Measurements from ENCODE around the gene MKX.

The MKX gene

GRCh38 chr10:27743877-27744801 is 1.5 kb downstream of the MKX start:
- no peak for DNase-seq (ENCODE audit: low read depth in 1 of 2, low spot score in 1 of 2)
- TF ChIP-seq, protein P1, sequence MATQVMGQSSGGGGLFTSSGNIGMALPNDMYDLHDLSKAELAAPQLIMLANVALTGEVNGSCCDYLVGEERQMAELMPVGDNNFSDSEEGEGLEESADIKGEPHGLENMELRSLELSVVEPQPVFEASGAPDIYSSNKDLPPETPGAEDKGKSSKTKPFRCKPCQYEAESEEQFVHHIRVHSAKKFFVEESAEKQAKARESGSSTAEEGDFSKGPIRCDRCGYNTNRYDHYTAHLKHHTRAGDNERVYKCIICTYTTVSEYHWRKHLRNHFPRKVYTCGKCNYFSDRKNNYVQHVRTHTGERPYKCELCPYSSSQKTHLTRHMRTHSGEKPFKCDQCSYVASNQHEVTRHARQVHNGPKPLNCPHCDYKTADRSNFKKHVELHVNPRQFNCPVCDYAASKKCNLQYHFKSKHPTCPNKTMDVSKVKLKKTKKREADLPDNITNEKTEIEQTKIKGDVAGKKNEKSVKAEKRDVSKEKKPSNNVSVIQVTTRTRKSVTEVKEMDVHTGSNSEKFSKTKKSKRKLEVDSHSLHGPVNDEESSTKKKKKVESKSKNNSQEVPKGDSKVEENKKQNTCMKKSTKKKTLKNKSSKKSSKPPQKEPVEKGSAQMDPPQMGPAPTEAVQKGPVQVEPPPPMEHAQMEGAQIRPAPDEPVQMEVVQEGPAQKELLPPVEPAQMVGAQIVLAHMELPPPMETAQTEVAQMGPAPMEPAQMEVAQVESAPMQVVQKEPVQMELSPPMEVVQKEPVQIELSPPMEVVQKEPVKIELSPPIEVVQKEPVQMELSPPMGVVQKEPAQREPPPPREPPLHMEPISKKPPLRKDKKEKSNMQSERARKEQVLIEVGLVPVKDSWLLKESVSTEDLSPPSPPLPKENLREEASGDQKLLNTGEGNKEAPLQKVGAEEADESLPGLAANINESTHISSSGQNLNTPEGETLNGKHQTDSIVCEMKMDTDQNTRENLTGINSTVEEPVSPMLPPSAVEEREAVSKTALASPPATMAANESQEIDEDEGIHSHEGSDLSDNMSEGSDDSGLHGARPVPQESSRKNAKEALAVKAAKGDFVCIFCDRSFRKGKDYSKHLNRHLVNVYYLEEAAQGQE (IDR thresholded peaks at IDR 0.05; ENCODE audit: insufficient replicate concordance, low read depth): no peak
- TF ChIP-seq CTCF (IDR thresholded peaks at IDR 0.05; ENCODE audit: insufficient read depth, low read length): no peak
- Histone ChIP-seq H3K27ac (replicated peaks) (no peak overlapping the region), H3K27me3 (ENCODE audit: insufficient read depth, poor library complexity, severe bottlenecking) (peaks cover 77% of the 10 kb centered on the region), H3K4me3 (replicated peaks; ENCODE audit: insufficient read depth, low read length) (no peak overlapping the region)

DNA sequence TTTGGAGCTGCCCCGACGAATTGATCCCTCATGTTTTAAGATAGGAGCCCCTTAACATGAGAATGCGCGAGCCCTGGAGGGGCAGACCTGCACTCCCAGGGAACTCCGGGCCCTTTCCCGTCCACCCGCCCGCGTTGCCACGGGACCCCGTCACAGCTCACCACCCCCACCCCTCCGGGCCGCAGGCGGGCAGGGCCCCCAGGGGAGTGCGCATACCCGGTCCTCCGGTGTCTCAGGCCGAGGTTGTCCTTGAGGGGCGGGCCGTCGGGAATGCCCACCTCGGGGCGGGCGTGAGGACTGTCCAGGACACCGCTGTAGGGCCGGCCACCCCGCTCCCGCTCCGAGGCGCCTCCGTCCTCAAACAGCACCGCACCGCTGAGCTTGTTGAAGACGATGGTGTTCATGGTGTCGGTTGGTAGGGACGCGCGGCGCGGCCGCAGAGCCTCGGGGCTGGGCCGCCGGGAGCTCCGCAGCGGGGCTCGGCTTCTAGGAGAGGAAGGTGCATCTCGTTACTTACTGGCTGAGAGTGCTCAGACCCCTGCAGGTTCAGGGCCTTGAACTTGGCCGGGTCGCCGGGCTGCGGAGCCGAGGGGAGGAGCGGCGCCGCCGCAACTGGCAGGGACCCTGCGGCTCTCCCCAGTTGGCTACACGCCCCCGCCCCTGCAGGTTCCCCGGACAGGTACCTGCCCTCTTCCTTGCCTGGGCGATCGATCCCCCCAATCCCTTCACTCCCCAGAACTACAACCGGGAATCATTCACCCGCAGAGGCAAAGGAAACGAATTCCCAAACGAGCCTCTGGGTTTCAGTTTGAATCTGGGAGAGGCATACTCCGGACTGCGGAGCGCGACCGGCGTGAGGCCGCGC is 2.4 kb downstream of the MKX start:
- DNase-seq (ENCODE audit: low read depth in 1 of 2, low spot score in 1 of 2): no peak
- no peak overlapping the region for H3K4me3 ChIP-seq (replicated peaks; ENCODE audit: insufficient read depth, low read length)
- no peak overlapping the region for H3K27ac ChIP-seq (replicated peaks)
- H3K27me3 ChIP-seq (ENCODE audit: insufficient read depth, poor library complexity, severe bottlenecking): peaks cover 76% of the 10 kb centered on the region
- TF ChIP-seq SPI1 (IDR thresholded peaks at IDR 0.05; ENCODE audit: borderline replicate concordance, low read depth): no peak
- TF ChIP-seq POLR2AphosphoS5 (IDR thresholded peaks at IDR 0.05; ENCODE audit: low read depth): no peak
- TF ChIP-seq GABPA (IDR thresholded peaks at IDR 0.05; ENCODE audit: low read depth): no peak
- TF ChIP-seq, protein P1 (IDR thresholded peaks at IDR 0.05; ENCODE audit: insufficient replicate concordance, low read depth): no peak
- TF ChIP-seq CTCF (IDR thresholded peaks at IDR 0.05; ENCODE audit: insufficient read depth, low read length): no peak

DNA sequence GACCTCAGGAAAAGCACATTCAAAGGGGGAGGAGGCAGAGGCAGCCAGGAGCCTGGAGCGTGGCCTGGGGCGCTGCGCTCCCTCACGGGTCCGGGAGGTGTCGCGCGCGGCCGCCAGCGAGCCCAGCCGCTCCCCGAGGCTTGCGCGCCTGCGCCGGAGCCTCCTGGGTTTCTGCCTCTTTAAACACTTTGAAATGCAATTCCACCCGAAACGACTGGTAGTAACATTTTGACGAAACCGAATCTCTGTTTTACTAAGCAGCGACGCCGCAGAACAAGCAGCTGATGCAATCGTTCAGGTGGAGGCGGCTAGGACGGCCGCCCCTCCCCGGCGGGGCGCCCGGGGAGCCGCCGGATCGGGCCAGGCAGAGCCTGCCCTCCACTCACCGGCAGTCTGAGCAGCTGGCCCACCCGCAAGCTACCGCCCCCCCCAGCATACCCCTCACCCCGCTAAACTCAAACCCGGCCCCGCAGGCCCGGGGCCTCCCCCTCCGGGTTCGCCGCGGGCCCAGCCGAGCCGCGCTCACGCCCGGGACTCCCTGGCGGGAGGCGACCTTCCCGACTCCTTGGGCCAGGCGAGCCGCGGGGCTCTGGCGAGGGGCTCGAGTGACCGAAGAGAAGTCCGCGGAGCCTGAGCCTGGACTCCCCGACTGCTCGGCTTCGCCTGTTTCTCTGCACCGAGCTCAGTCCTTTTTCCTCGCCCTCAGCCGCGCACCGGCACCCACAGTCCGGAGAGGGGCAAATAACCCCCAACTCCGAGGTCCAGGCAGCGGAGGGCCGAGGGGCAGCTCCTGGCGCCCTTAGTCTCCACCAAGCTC is 3.2 kb downstream of the MKX start:
- Histone ChIP-seq H3K4me3 (replicated peaks; ENCODE audit: insufficient read depth, low read length) (peak overlapping the region; percentile 34), H3K27ac (replicated peaks) (no peak overlapping the region), H3K27me3 (ENCODE audit: insufficient read depth, poor library complexity, severe bottlenecking) (peaks cover 68% of the 10 kb centered on the region)
- TF ChIP-seq SPI1 (IDR thresholded peaks at IDR 0.05; ENCODE audit: borderline replicate concordance, low read depth) (no peak), CTCF (IDR thresholded peaks at IDR 0.05; ENCODE audit: insufficient read depth, low read length) (peak; percentile 27), POLR2AphosphoS5 (IDR thresholded peaks at IDR 0.05; ENCODE audit: low read depth) (no peak)
- peak; percentile 6 to 39 for DNase-seq (ENCODE audit: low read depth in 1 of 2, low spot score in 1 of 2)

Data from HL-60 (cell line).